Neuronal stem cell (in vitro differentiated cells): ENCODE measurements around the gene C1orf74.

ENCODE experiments used
- DNase-seq: peaks from one replicate; pipeline ENCODE4 v3.0.0-alpha.2; 2013; ENCODE audit warnings: low spot score
- H2AFZ ChIP-seq: one replicate; pipeline ENCODE4 v1.6.1; 2013; ENCODE audit warnings: mild to moderate bottlenecking, low read length, inconsistent platforms
- H2AK5ac ChIP-seq: 2 replicates; pipeline ENCODE4 v1.6.1; 2013; ENCODE audit warnings: low read depth, mild to moderate bottlenecking, inconsistent platforms, low read length, moderate library complexity, mixed read lengths
- H2BK120ac ChIP-seq: 2 replicates; pipeline ENCODE4 v1.6.1; 2013; ENCODE audit warnings: low read depth, mild to moderate bottlenecking, inconsistent platforms, low read length, moderate library complexity, mixed read lengths
- H2BK12ac ChIP-seq: one replicate; pipeline ENCODE4 v1.6.1; 2013; ENCODE audit warnings: low read length, inconsistent platforms
- H2BK15ac ChIP-seq: 2 replicates; pipeline ENCODE4 v1.6.1; 2013; ENCODE audit warnings: mild to moderate bottlenecking, low read length, inconsistent platforms, mixed read lengths
- H2BK5ac ChIP-seq: one replicate; pipeline ENCODE4 v1.6.1; 2013; ENCODE audit warnings: inconsistent platforms, mild to moderate bottlenecking, low read length, moderate library complexity
- H3K14ac ChIP-seq: one replicate; pipeline ENCODE4 v1.6.1; 2013; ENCODE audit warnings: low read length, inconsistent platforms
- H3K18ac ChIP-seq: 2 replicates; pipeline ENCODE4 v1.6.1; 2013; ENCODE audit warnings: low read length, inconsistent platforms
- H3K23ac ChIP-seq: 2 replicates; pipeline ENCODE4 v1.6.1; 2013; ENCODE audit warnings: low read depth, mild to moderate bottlenecking, mixed read lengths, low read length, inconsistent platforms; ENCODE audit not compliant: poor library complexity
- H3K27ac ChIP-seq: replicated peaks from 3 replicates; pipeline ENCODE4 v1.5.1; 2013; ENCODE audit warnings: low read length, inconsistent platforms
- H3K27me3 ChIP-seq, 3 experiments: 2 replicates each; pipeline ENCODE4 v1.6.1; 2013; ENCODE audit warnings: low read length in 3 of 3, mild to moderate bottlenecking in 2 of 3, inconsistent platforms in 1 of 3, low read depth in 1 of 3, mixed read lengths in 1 of 3, moderate library complexity in 1 of 3; ENCODE audit not compliant: control insufficient read depth in 3 of 3, insufficient read depth in 3 of 3
- H3K36me3 ChIP-seq, 2 donors: replicated peaks in 1 of 2; 2 replicates each; pipeline ENCODE4 v1.6.1; 2013; ENCODE audit warnings: low read length in 2 of 2; ENCODE audit not compliant: control insufficient read depth in 2 of 2, insufficient read depth in 2 of 2
- H3K4ac ChIP-seq: 2 replicates; pipeline ENCODE4 v1.6.1; 2013; ENCODE audit warnings: inconsistent platforms, mild to moderate bottlenecking, low read length, moderate library complexity
- H3K4me1 ChIP-seq, 2 donors: 1 replicate in 1 of 2; 2 replicates in 1 of 2; pipeline ENCODE4 v1.6.1; 2013; ENCODE audit warnings: low read length in 2 of 2, low read depth in 1 of 2; ENCODE audit not compliant: control insufficient read depth in 2 of 2, insufficient read depth in 1 of 2
- H3K4me2 ChIP-seq: one replicate; pipeline ENCODE4 v1.6.1; 2013; ENCODE audit warnings: mild to moderate bottlenecking, low read length, inconsistent platforms; ENCODE audit not compliant: insufficient read depth, poor library complexity, severe bottlenecking
- H3K4me3 ChIP-seq, 2 donors: 2 replicates each; pipeline ENCODE4 v1.5.1; 2013; ENCODE audit warnings: low read length in 2 of 2, mild to moderate bottlenecking in 2 of 2, inconsistent platforms in 1 of 2, moderate library complexity in 1 of 2
- H3K79me1 ChIP-seq: one replicate; pipeline ENCODE4 v1.6.1; 2013; ENCODE audit warnings: low read depth, mild to moderate bottlenecking, inconsistent platforms, low read length, moderate library complexity
- H3K9ac ChIP-seq: one replicate; pipeline ENCODE4 v1.6.1; 2013; ENCODE audit warnings: mild to moderate bottlenecking, low read depth, low read length, inconsistent platforms; ENCODE audit not compliant: poor library complexity
- H3K9me3 ChIP-seq, 2 donors: replicated peaks in 1 of 2; 2 replicates each; pipeline versions ENCODE3 to v1.6.1; 2013; ENCODE audit warnings: low read length in 2 of 2, mild to moderate bottlenecking in 2 of 2, inconsistent platforms in 1 of 2, low read depth in 1 of 2, mixed read lengths in 1 of 2, moderate library complexity in 1 of 2; ENCODE audit not compliant: control insufficient read depth in 2 of 2, insufficient read depth in 1 of 2
- H4K8ac ChIP-seq: one replicate; pipeline ENCODE4 v1.6.1; 2013; ENCODE audit warnings: low read depth, mild to moderate bottlenecking, inconsistent platforms, low read length, moderate library complexity
- H4K91ac ChIP-seq: one replicate; pipeline ENCODE4 v1.6.1; 2013; ENCODE audit warnings: low read length, low read depth, mild to moderate bottlenecking, inconsistent platforms; ENCODE audit not compliant: poor library complexity
- WGBS, 2 donors: extraction: QIAGEN DNeasy Blood & Tissue Kit; methylation state at CpG; one replicate each; pipeline ENCODE4 v1.1.7; 2013; ENCODE audit warnings: missing lambda C conversion rate in 2 of 2, mixed read lengths in 1 of 2; ENCODE audit not compliant: insufficient read length in 2 of 2, insufficient replicate concordance in 1 of 2; ENCODE audit errors: extremely low coverage in 2 of 2; 5-methylcytosine and 5-hydroxymethylcytosine counted together

C1orf74 gene

GRCh38 chr1:209749670-209750323, 34.6 kb downstream of the C1orf74 start:
- Histone ChIP-seq H3K4me2 (no peak overlapping the region), H3K23ac (no peak overlapping the region), H4K91ac (no peak overlapping the region), H2AK5ac (no peak overlapping the region), H2AFZ (no peak overlapping the region), H3K18ac (no peak overlapping the region), H3K4ac (no peak overlapping the region), H3K36me3 (no peaks in the 10 kb centered on the region), H2BK5ac (no peak overlapping the region), H3K9ac (no peak overlapping the region), H3K79me1 (no peaks in the 10 kb centered on the region), H3K4me1 (peaks cover 2 to 6% of the 10 kb centered on the region in 2 donors), H3K14ac (no peak overlapping the region), H3K4me3 (no peak overlapping the region), H4K8ac (no peak overlapping the region), H2BK120ac (no peak overlapping the region), H3K27me3 (peaks cover 0 to 10% (median 0%) of the 10 kb centered on the region in 3 experiments), H2BK15ac (no peak overlapping the region), H3K9me3 (no peaks in the 10 kb centered on the region), H3K27ac (no peak overlapping the region), H2BK12ac (no peak overlapping the region)
- WGBS, 2 donors = no CpG with 5 or more reads among the region's 6 CpGs
- DNase-seq = no peak

DNA sequence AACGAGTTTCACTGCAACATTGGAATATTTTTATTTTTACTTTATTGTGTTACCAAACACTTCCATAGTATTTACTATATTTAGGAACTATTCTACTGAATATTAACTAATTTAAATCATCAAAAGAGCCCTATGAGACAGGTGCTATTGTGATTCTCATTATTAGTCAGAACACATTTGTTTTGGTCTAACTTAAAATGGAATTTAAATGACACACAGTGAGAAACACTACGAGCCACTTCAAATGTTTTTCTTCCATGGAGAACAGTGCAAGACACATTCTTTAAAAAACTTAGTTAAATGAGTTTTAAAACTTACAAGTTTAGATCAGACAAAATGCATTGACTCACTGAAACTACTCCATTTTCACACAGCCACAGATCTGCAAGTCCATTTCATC, 35.2 kb downstream of the C1orf74 start:
- Histone ChIP-seq H3K18ac (no peak overlapping the region), H2BK5ac (no peak overlapping the region), H3K79me1 (no peaks in the 10 kb centered on the region), H3K4me1 (peaks cover 2 to 6% of the 10 kb centered on the region in 2 donors), H2AFZ (no peak overlapping the region), H3K36me3 (no peaks in the 10 kb centered on the region), H3K9me3 (no peaks in the 10 kb centered on the region), H3K27ac (no peak overlapping the region), H3K4ac (no peak overlapping the region), H3K14ac (no peak overlapping the region), H2AK5ac (no peak overlapping the region), H3K4me3 (no peak overlapping the region), H3K23ac (no peak overlapping the region), H3K27me3 (peaks cover 0 to 16% (median 0%) of the 10 kb centered on the region in 3 experiments), H4K91ac (no peak overlapping the region), H4K8ac (no peak overlapping the region), H2BK120ac (no peak overlapping the region), H2BK15ac (no peak overlapping the region), H3K9ac (no peak overlapping the region), H3K4me2 (no peak overlapping the region), H2BK12ac (no peak overlapping the region)
- WGBS, 2 donors = no CpG with 5 or more reads among the region's 2 CpGs
- no peak for DNase-seq

- H2BK120ac ChIP-seq = no peak overlapping the region
- no peak overlapping the region for H2BK15ac ChIP-seq
- no peak overlapping the region for H3K23ac ChIP-seq
- no peak overlapping the region for H2BK12ac ChIP-seq
- no peak overlapping the region for H3K27ac ChIP-seq
- H3K4me2 ChIP-seq = no peak overlapping the region
- no peak overlapping the region for H3K4ac ChIP-seq
- H2AK5ac ChIP-seq = no peak overlapping the region
- no peaks in the 10 kb centered on the region for H3K9me3 ChIP-seq
- no peak overlapping the region for H3K4me3 ChIP-seq
- H3K27me3 ChIP-seq = peaks cover 0 to 17% (median 0%) of the 10 kb centered on the region in 3 experiments
- no peaks in the 10 kb centered on the region for H3K36me3 ChIP-seq
- no peak overlapping the region for H3K18ac ChIP-seq
- no peak overlapping the region for H4K91ac ChIP-seq
- no peak overlapping the region for H2BK5ac ChIP-seq
- H2AFZ ChIP-seq = no peak overlapping the region
- H3K79me1 ChIP-seq = no peaks in the 10 kb centered on the region
- WGBS, 2 donors = no CpG with 5 or more reads among the region's 4 CpGs
- no peak overlapping the region for H3K9ac ChIP-seq
- H4K8ac ChIP-seq = no peak overlapping the region
- peaks cover 2 to 6% of the 10 kb centered on the region in 2 donors for H3K4me1 ChIP-seq
- no peak overlapping the region for H3K14ac ChIP-seq
- DNase-seq = no peak
Observed at GRCh38 chr1:209748620-209749019, 35.7 kb downstream of the C1orf74 start.

GRCh38 chr1:209747580-209748262, 36.6 kb downstream of the C1orf74 start:
- Histone ChIP-seq H3K27ac (no peak overlapping the region), H2BK120ac (no peak overlapping the region), H3K36me3 (no peaks in the 10 kb centered on the region), H3K18ac (peak overlapping the region; percentile 78), H2AK5ac (no peak overlapping the region), H4K91ac (no peak overlapping the region), H3K14ac (no peak overlapping the region), H3K9ac (peak overlapping the region; percentile 51), H3K23ac (no peak overlapping the region), H3K4me3 (peak overlapping the region; percentile 19 to 68), H3K4ac (no peak overlapping the region), H2BK5ac (no peak overlapping the region), H3K4me2 (peak overlapping the region; percentile 51), H3K4me1 (peaks cover 2 to 6% of the 10 kb centered on the region in 2 donors), H3K9me3 (no peaks in the 10 kb centered on the region), H2BK15ac (no peak overlapping the region), H2BK12ac (no peak overlapping the region), H4K8ac (no peak overlapping the region), H3K27me3 (peaks cover 0 to 20% (median 0%) of the 10 kb centered on the region in 3 experiments), H2AFZ (peak overlapping the region; percentile 97), H3K79me1 (no peaks in the 10 kb centered on the region)
- peak; percentile 82 for DNase-seq
- no CpG with 5 or more reads among the region's 37 CpGs for WGBS, 2 donors
